Measurements from ENCODE around the gene PRAMEF33.
"Not testable (repeated sequence)": the region's sequence is repeated elsewhere in the genome, so short reads cannot be mapped to it uniquely, and the experiment has no call there.

The PRAMEF33 gene, protein sequence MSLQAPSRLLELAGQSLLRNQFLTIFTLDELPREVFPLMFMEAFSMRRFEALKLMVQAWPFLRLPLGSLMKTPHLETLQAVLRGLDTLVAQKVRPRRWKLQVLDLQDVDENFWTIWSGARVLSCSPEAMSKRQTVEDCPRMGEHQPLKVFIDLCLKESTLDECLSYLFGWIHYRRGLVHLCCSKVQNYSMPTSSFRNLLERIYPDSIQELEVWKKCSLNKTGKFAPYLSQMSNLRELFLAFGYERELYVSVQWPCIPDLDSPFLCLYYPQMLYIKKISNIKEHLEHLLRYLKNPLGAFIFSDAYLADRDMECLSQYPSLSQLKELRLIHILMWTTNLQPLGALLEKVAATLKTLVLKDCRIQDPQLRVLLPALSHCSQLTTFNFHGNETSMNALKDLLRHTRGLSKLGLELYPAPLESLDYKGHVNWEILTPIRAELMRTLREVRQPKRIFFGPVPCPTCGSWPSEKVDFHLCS

GRCh38 chr1:13303239-13303638 is at the start of gene PRAMEF33:
Gene PRAMEF33 (plus strand): TSS chr1:13303539. CDS start chr1:13305955, 2,416 bp downstream.
- not testable (repeated sequence) for DNase-seq

DNA sequence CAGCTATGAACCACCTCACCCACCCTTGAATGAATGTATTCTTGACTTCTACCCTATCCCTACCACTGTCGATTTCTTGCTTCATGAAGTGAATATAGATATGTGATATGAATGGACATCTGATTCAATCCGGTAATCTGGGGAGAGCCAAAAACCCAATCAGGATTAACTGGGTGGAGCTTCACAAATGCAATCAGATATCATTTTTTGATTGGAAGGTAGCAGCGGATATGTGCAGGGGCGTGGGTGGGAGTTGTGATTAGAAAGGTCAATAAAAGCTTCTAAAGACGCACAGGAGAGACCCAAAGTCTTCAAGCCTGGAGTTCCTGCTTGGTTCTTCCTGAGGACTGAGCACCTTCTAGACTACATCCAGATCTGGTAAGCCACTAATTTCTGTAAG is 49.4 kb upstream of the PRAMEF33 start, which contains the start of gene PRAMEF5:
Gene PRAMEF5, plus strand, starts transcription at position 301 of the 400 bp plus-strand sequence. CDS start 5,071 bp downstream, outside the sequence.
- not testable (repeated sequence) for DNase-seq

DNA sequence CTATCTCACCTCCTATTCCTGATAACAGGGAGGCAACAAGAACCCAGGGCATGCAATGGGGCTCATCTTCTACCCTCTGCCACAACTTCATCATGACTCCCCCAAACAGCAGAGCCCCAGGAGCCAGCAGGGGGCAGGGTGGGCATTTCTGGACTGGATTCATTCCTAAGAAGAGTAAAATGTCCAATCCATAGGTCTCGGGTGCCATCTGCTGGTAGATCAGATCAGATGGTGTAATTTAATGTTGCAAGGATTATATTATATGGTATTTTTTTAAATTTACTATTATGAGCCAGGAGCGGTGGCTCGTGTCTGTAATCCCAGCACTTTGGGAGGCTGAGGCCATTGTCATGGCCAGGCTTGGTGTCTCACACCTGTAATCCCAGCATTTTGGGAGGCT is 38.2 kb upstream of the PRAMEF33 start:
- DNase-seq = not testable (repeated sequence)

GRCh38 chr1:13277016-13277415 is 26.3 kb upstream of the PRAMEF33 start:
- DNase-seq = not testable (repeated sequence)

- DNase-seq = not testable (repeated sequence)
Observed at GRCh38 chr1:13279617-13280016, 23.7 kb upstream of the PRAMEF33 start.

GRCh38 chr1:13285037-13285436 is 18.3 kb upstream of the PRAMEF33 start, which contains the start of gene PRAMEF8:
Gene PRAMEF8 (minus strand): TSS chr1:13285137. CDS start chr1:13284091, 1,046 bp downstream.
- DNase-seq = not testable (repeated sequence)

- not testable (repeated sequence) for DNase-seq
Observed at GRCh38 chr1:13289030-13289429, 14.3 kb upstream of the PRAMEF33 start.

- DNase-seq = not testable (repeated sequence)
Observed at GRCh38 chr1:13297216-13297931, 6.0 kb upstream of the PRAMEF33 start.

- DNase-seq = not testable (repeated sequence)
Observed at GRCh38 chr1:13298699-13299098, 4.6 kb upstream of the PRAMEF33 start.

DNA sequence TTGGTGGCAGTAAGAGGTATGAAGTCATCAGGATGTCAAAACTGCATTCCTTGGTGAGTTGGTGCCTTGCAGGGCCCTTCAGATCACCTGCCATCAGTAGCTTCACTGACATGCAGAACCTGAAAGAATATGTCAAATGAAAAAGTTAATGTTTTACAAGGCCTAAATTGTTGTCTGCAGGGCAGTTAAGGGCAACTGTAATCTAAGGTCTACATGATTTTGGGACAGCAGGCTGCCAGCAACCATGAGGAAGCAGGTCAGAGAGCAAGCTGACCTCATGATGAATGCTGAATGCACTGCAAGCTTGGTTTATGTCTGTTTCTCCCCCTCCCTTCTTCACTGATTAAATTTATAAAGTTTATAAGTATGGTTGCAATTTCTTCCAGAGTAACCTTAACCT is 1.1 kb upstream of the PRAMEF33 start:
- not testable (repeated sequence) for DNase-seq

- DNase-seq = not testable (repeated sequence)
Observed at GRCh38 chr1:13315281-13315680, 11.9 kb downstream of the PRAMEF33 start, which contains the start of gene PRAMEF15. Gene PRAMEF15 (plus strand): TSS chr1:13315581. CDS start chr1:13318408, 2,827 bp downstream.

GRCh38 chr1:13342496-13342895 is 39.2 kb downstream of the PRAMEF33 start:
- DNase-seq = not testable (repeated sequence)

GRCh38 chr1:13347034-13347433 is 43.7 kb downstream of the PRAMEF33 start, which contains the start of gene PRAMEF14:
Gene PRAMEF14 (minus strand): TSS chr1:13347134. CDS start chr1:13345314, 1,820 bp downstream.
- not testable (repeated sequence) for DNase-seq

DNA sequence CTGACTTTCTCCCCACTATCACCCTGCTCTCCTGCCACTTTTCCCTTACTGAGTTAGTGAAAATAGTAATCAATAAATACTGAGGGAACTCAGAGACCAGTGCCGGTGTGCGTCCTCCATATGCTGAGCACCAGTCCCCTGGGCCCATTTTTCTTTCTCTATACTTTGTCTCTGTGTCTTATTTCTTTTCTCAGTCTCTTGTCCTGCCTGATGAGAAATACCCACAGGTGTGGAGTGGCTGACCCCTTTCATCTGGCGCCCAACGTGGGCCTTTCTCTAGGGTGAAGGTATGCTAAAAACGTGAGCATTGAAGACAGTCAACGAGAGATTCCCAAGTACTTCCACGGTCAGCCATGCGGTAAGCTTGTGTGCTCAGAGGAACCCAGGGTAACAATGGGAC is 50.1 kb downstream of the PRAMEF33 start:
- not testable (repeated sequence) for DNase-seq

GRCh38 chr1:13354475-13354874 is 51.1 kb downstream of the PRAMEF33 start:
- not testable (repeated sequence) for DNase-seq

- DNase-seq = not testable (repeated sequence)
Observed at GRCh38 chr1:13356774-13357173, 53.4 kb downstream of the PRAMEF33 start.

Measured in NCI-H774 (cell line).